Measurements from ENCODE around the gene CYP2J2. TPM values are rescaled to one million over a fixed set of nuclear protein-coding genes. Genes with fewer than 3 reads are reported as not detected.
"Not testable (repeated sequence)": the region's sequence is repeated elsewhere in the genome, so short reads cannot be mapped to it uniquely, and the experiment has no call there.

Gene CYP2J2
- total RNA-seq, 1 donor from 2014 or later, result 1.8 TPM

- Histone ChIP-seq H3K27me3 (ENCODE audit: insufficient read depth, low read length) (peaks cover 8% of the 10 kb centered on the region), H3K4me1 (ENCODE audit: insufficient read depth, low read length) (no peaks in the 10 kb centered on the region), H3K4me2 (ENCODE audit: low read length) (no peak overlapping the region), H4K20me1 (ENCODE audit: insufficient read depth, low read length) (no peaks in the 10 kb centered on the region), H3K4me3 (ENCODE audit: insufficient read depth, low read depth, low read length) (no peak overlapping the region), H3K79me2 (ENCODE audit: insufficient read depth, low read length) (no peaks in the 10 kb centered on the region), H3K9me3 (ENCODE audit: insufficient read depth, low read depth, low read length) (no peaks in the 10 kb centered on the region), H3K36me3 (ENCODE audit: insufficient read depth, low read length) (no peaks in the 10 kb centered on the region), H2AFZ (ENCODE audit: low read depth, low read length) (no peak overlapping the region), H3K27ac (ENCODE audit: low read depth, low read length) (no peak overlapping the region), H3K9ac (ENCODE audit: low read length) (no peak overlapping the region)
- Mint-ChIP-seq H3K27me3 (ENCODE audit: low read depth, unreplicated experiment) (peaks cover 34% of the 10 kb centered on the region), H3K9me3 (ENCODE audit: unreplicated experiment) (no peaks in the 10 kb centered on the region), H3K4me1 (ENCODE audit: low read depth, unreplicated experiment) (peaks cover 2% of the 10 kb centered on the region), H3K36me3 (ENCODE audit: low read depth, unreplicated experiment) (no peaks in the 10 kb centered on the region), H3K27ac (ENCODE audit: unreplicated experiment) (no peak overlapping the region), H3K4me3 (ENCODE audit: unreplicated experiment) (no peak overlapping the region)
- TF ChIP-seq, protein P1, sequence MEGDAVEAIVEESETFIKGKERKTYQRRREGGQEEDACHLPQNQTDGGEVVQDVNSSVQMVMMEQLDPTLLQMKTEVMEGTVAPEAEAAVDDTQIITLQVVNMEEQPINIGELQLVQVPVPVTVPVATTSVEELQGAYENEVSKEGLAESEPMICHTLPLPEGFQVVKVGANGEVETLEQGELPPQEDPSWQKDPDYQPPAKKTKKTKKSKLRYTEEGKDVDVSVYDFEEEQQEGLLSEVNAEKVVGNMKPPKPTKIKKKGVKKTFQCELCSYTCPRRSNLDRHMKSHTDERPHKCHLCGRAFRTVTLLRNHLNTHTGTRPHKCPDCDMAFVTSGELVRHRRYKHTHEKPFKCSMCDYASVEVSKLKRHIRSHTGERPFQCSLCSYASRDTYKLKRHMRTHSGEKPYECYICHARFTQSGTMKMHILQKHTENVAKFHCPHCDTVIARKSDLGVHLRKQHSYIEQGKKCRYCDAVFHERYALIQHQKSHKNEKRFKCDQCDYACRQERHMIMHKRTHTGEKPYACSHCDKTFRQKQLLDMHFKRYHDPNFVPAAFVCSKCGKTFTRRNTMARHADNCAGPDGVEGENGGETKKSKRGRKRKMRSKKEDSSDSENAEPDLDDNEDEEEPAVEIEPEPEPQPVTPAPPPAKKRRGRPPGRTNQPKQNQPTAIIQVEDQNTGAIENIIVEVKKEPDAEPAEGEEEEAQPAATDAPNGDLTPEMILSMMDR (IDR thresholded peaks at IDR 0.05; ENCODE audit: insufficient read depth, low read depth, low read length), result no peak
- TF ChIP-seq EZH2 (IDR thresholded peaks at IDR 0.05; ENCODE audit: insufficient read depth, low read length), result no peak
- DNase-seq (ENCODE audit: low read depth) (no peak), FAIRE-seq (no peak)
Measured at GRCh38 chr1:59972216-59972927, 45.8 kb upstream of the CYP2J2 start.

- Mint-ChIP-seq H3K36me3 (ENCODE audit: low read depth, unreplicated experiment) (no peaks in the 10 kb centered on the region), H3K4me1 (ENCODE audit: low read depth, unreplicated experiment) (peaks cover 8% of the 10 kb centered on the region), H3K27ac (ENCODE audit: unreplicated experiment) (no peak overlapping the region), H3K4me3 (ENCODE audit: unreplicated experiment) (no peak overlapping the region), H3K9me3 (ENCODE audit: unreplicated experiment) (no peaks in the 10 kb centered on the region), H3K27me3 (ENCODE audit: low read depth, unreplicated experiment) (peaks cover 34% of the 10 kb centered on the region)
- peaks cover 8% of the 10 kb centered on the region for H3K27me3 ChIP-seq (ENCODE audit: insufficient read depth, low read length)
- H4K20me1 ChIP-seq (ENCODE audit: insufficient read depth, low read length), result no peaks in the 10 kb centered on the region
- DNase-seq (ENCODE audit: low read depth) (no peak), FAIRE-seq (no peak)
- H3K4me1 ChIP-seq (ENCODE audit: insufficient read depth, low read length), result peaks cover 6% of the 10 kb centered on the region
- no peaks in the 10 kb centered on the region for H3K79me2 ChIP-seq (ENCODE audit: insufficient read depth, low read length)
- peak overlapping the region; percentile 85 for H2AFZ ChIP-seq (ENCODE audit: low read depth, low read length)
- H3K9ac ChIP-seq (ENCODE audit: low read length), result peak overlapping the region; percentile 42
- no peaks in the 10 kb centered on the region for H3K9me3 ChIP-seq (ENCODE audit: insufficient read depth, low read depth, low read length)
- H3K4me2 ChIP-seq (ENCODE audit: low read length), result peak overlapping the region; percentile 80
- TF ChIP-seq EZH2 (IDR thresholded peaks at IDR 0.05; ENCODE audit: insufficient read depth, low read length), result no peak
- TF ChIP-seq, protein P1 (IDR thresholded peaks at IDR 0.05; ENCODE audit: insufficient read depth, low read depth, low read length), result peak; percentile 92
- no peaks in the 10 kb centered on the region for H3K36me3 ChIP-seq (ENCODE audit: insufficient read depth, low read length)
- no peak overlapping the region for H3K27ac ChIP-seq (ENCODE audit: low read depth, low read length)
- H3K4me3 ChIP-seq (ENCODE audit: insufficient read depth, low read depth, low read length), result peak overlapping the region; percentile 41
Measured at GRCh38 chr1:59971464-59971911, 44.9 kb upstream of the CYP2J2 start.

DNA sequence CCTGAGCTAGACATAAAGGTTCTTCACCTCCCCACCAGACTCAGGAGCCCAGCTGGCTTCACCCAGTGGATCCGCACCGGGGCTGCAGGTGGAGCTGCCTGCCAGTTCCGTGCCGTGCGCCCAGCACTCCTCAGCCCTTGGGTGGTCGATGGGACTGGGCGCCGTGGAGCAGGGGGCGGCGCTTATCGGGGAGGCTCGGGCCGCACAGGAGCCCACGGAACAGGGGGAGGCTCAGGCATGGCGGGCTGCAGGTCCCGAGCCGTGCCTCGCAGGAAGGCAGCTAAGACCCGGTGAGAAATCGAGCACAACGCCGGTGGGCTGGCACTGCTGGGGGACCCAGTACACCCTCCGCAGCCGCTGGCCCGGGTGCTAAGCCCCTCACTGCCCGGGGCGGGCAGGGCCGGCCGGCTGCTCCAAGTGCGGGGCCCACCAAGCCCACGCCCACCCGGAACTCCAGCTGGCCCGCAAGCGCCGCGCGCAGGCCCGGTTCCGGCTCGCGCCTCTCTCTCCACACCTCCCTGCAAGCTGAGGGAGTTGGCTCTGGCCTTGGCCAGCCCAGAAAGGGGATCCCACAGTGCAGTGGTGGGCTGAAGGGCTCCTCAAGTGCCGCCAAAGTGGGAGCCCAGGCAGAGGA lies 43.1 kb upstream of the CYP2J2 start:
- H3K4me3 Mint-ChIP-seq (ENCODE audit: unreplicated experiment); H3K36me3 Mint-ChIP-seq (ENCODE audit: low read depth, unreplicated experiment); H3K79me2 ChIP-seq (ENCODE audit: insufficient read depth, low read length); H3K4me1 ChIP-seq (ENCODE audit: insufficient read depth, low read length); H3K9ac ChIP-seq (ENCODE audit: low read length); H3K27ac ChIP-seq (ENCODE audit: low read depth, low read length); H2AFZ ChIP-seq (ENCODE audit: low read depth, low read length); FAIRE-seq; H3K36me3 ChIP-seq (ENCODE audit: insufficient read depth, low read length); H3K9me3 Mint-ChIP-seq (ENCODE audit: unreplicated experiment); H4K20me1 ChIP-seq (ENCODE audit: insufficient read depth, low read length); H3K9me3 ChIP-seq (ENCODE audit: insufficient read depth, low read depth, low read length); H3K27ac Mint-ChIP-seq (ENCODE audit: unreplicated experiment); DNase-seq (ENCODE audit: low read depth); H3K4me1 Mint-ChIP-seq (ENCODE audit: low read depth, unreplicated experiment); H3K4me2 ChIP-seq (ENCODE audit: low read length); H3K27me3 ChIP-seq (ENCODE audit: insufficient read depth, low read length); H3K4me3 ChIP-seq (ENCODE audit: insufficient read depth, low read depth, low read length): not testable (repeated sequence)
- H3K27me3 Mint-ChIP-seq (ENCODE audit: low read depth, unreplicated experiment), result peaks cover 22% of the 10 kb centered on the region

GRCh38 chr1:59968746-59969145 lies 42.2 kb upstream of the CYP2J2 start:
- H4K20me1 ChIP-seq (ENCODE audit: insufficient read depth, low read length); H3K9ac ChIP-seq (ENCODE audit: low read length); H3K4me3 ChIP-seq (ENCODE audit: insufficient read depth, low read depth, low read length); H3K27ac Mint-ChIP-seq (ENCODE audit: unreplicated experiment); H3K36me3 Mint-ChIP-seq (ENCODE audit: low read depth, unreplicated experiment); H3K79me2 ChIP-seq (ENCODE audit: insufficient read depth, low read length); H3K4me3 Mint-ChIP-seq (ENCODE audit: unreplicated experiment); H3K27me3 ChIP-seq (ENCODE audit: insufficient read depth, low read length); H3K4me1 ChIP-seq (ENCODE audit: insufficient read depth, low read length); FAIRE-seq; H2AFZ ChIP-seq (ENCODE audit: low read depth, low read length); H3K9me3 Mint-ChIP-seq (ENCODE audit: unreplicated experiment); H3K9me3 ChIP-seq (ENCODE audit: insufficient read depth, low read depth, low read length); H3K4me1 Mint-ChIP-seq (ENCODE audit: low read depth, unreplicated experiment); H3K27ac ChIP-seq (ENCODE audit: low read depth, low read length); H3K36me3 ChIP-seq (ENCODE audit: insufficient read depth, low read length); H3K4me2 ChIP-seq (ENCODE audit: low read length); DNase-seq (ENCODE audit: low read depth): not testable (repeated sequence)
- H3K27me3 Mint-ChIP-seq (ENCODE audit: low read depth, unreplicated experiment), result peaks cover 15% of the 10 kb centered on the region
